WTC11 (cell line): ENCODE results near the gene MARCKSL1. TPM values are rescaled to one million over a fixed set of nuclear protein-coding genes. Genes with fewer than 3 reads are reported as not detected.

Experiments
- ATAC-seq: fragments of 200-7000 bp; cut with Tn5 transposase; 2 replicates; pipeline ENCODE4 v1.10.0; 2021; ENCODE audit warnings: mild to moderate bottlenecking, moderate library complexity
- CTCF ChIA-PET: fragments of 300-600 bp; sonication (Branson Sonifier 250); formaldehyde crosslinking; loops from one replicate; lab custom pipeline; 2021; ENCODE audit warnings: antibody characterized with exemption; lab: Charles Lee
- POLR2A ChIA-PET: fragments of 350-600 bp; sonication (Branson Sonifier 250); formaldehyde crosslinking; loops from one replicate; lab custom pipeline; 2021; ENCODE audit warnings: antibody characterized with exemption; lab: Charles Lee
- DNase-seq: peaks from one replicate; pipeline ENCODE4 v3.0.0; 2021; ENCODE audit warnings: low spot score
- H3K27ac Mint-ChIP-seq: 2 replicates; pipeline ENCODE4 v1.8.0; 2021; ENCODE audit warnings: mixed read lengths
- H3K27me3 Mint-ChIP-seq: 2 replicates; pipeline ENCODE4 v1.8.0; 2021; ENCODE audit warnings: low read depth, mild to moderate bottlenecking, moderate library complexity, mixed read lengths
- H3K36me3 Mint-ChIP-seq: 2 replicates; pipeline ENCODE4 v1.8.0; 2021; ENCODE audit warnings: mixed read lengths
- H3K4me1 Mint-ChIP-seq: 2 replicates; pipeline ENCODE4 v1.8.0; 2022; ENCODE audit warnings: mixed read lengths
- H3K4me3 Mint-ChIP-seq: 2 replicates; pipeline ENCODE4 v1.8.0; 2021; ENCODE audit warnings: mild to moderate bottlenecking, moderate library complexity, mixed read lengths
- H3K9me3 Mint-ChIP-seq: 2 replicates; pipeline ENCODE4 v1.8.0; 2021; ENCODE audit warnings: mixed read lengths
- CREM ChIP-seq: sonication (generic); formaldehyde crosslinking; IDR thresholded peaks from 2 replicates; pipeline ENCODE4 v1.8.1; 2022; ENCODE audit warnings: mild to moderate bottlenecking, missing genetic modification reagents, moderate library complexity
- CTCF ChIP-seq: fragments of 200-600 bp; IDR thresholded peaks from 2 replicates; pipeline ENCODE4 v1.8.0; 2022; ENCODE audit warnings: antibody characterized with exemption
- E2F1 ChIP-seq: sonication (generic); formaldehyde crosslinking; IDR thresholded peaks from 2 replicates; pipeline ENCODE4 v1.8.0; 2022; ENCODE audit warnings: mild to moderate bottlenecking, missing genetic modification reagents
- E2F5 ChIP-seq: sonication (generic); formaldehyde crosslinking; IDR thresholded peaks from 2 replicates; pipeline ENCODE4 v1.8.1; 2022; ENCODE audit warnings: mild to moderate bottlenecking, moderate library complexity, missing genetic modification reagents
- ETV6 ChIP-seq: sonication (generic); formaldehyde crosslinking; IDR thresholded peaks from 2 replicates; pipeline ENCODE4 v1.8.1; 2022; ENCODE audit warnings: mild to moderate bottlenecking, missing genetic modification reagents
- FOXP4 ChIP-seq: sonication (generic); formaldehyde crosslinking; IDR thresholded peaks from 2 replicates; pipeline ENCODE4 v1.8.0; 2022; ENCODE audit warnings: mild to moderate bottlenecking, missing genetic modification reagents
- IRF1 ChIP-seq: sonication (generic); formaldehyde crosslinking; IDR thresholded peaks from 2 replicates; pipeline ENCODE4 v1.8.0; 2023; ENCODE audit warnings: missing genetic modification reagents
- KAT7 ChIP-seq: sonication (generic); formaldehyde crosslinking; IDR thresholded peaks from 2 replicates; pipeline ENCODE4 v1.8.1; 2023; ENCODE audit warnings: missing genetic modification reagents, mild to moderate bottlenecking, borderline replicate concordance
- NR1H2 ChIP-seq: sonication (generic); formaldehyde crosslinking; IDR thresholded peaks from 2 replicates; pipeline ENCODE4 v1.9.0; 2021; ENCODE audit warnings: mild to moderate bottlenecking, moderate library complexity, missing genetic modification reagents
- NR2C2 ChIP-seq: sonication (generic); formaldehyde crosslinking; IDR thresholded peaks from 2 replicates; pipeline ENCODE4 v1.8.0; 2022; ENCODE audit warnings: mild to moderate bottlenecking, missing genetic modification reagents
- PRRX2 ChIP-seq: fragments of 250-450 bp; sonication (Bioruptor Pico); IDR thresholded peaks from 2 replicates; pipeline ENCODE4 v1.8.0; 2021; ENCODE audit warnings: mild to moderate bottlenecking
- RORB ChIP-seq: fragments of 250-450 bp; sonication (Bioruptor Pico); IDR thresholded peaks from 2 replicates; pipeline ENCODE4 v1.9.0; 2021; ENCODE audit warnings: mild to moderate bottlenecking
- TEAD1 ChIP-seq: sonication (generic); formaldehyde crosslinking; IDR thresholded peaks from 2 replicates; pipeline ENCODE4 v1.8.0; 2022; ENCODE audit warnings: mild to moderate bottlenecking, missing genetic modification reagents
- TP53 ChIP-seq: sonication (generic); formaldehyde crosslinking; IDR thresholded peaks from 2 replicates; pipeline ENCODE4 v1.8.1; 2023; ENCODE audit warnings: mild to moderate bottlenecking, missing genetic modification reagents
- USF1 ChIP-seq: sonication (generic); formaldehyde crosslinking; IDR thresholded peaks from 2 replicates; pipeline ENCODE4 v1.8.0; 2022; ENCODE audit warnings: mild to moderate bottlenecking, missing genetic modification reagents
- USF2 ChIP-seq: sonication (generic); formaldehyde crosslinking; IDR thresholded peaks from 2 replicates; pipeline ENCODE4 v1.8.1; 2023; ENCODE audit warnings: mild to moderate bottlenecking, missing genetic modification reagents, moderate library complexity
- ZNF263 ChIP-seq: sonication (generic); formaldehyde crosslinking; IDR thresholded peaks from 2 replicates; pipeline ENCODE4 v1.8.1; 2022; ENCODE audit warnings: low read depth, mild to moderate bottlenecking, moderate library complexity, missing genetic modification reagents
- ZNF423 ChIP-seq: fragments of 250-450 bp; sonication (Bioruptor Pico); IDR thresholded peaks from 2 replicates; pipeline ENCODE4 v2.1.2; 2022; ENCODE audit warnings: mild to moderate bottlenecking, moderate library complexity
- ZNF671 ChIP-seq: fragments of 250-450 bp; sonication (Bioruptor Pico); IDR thresholded peaks from 2 replicates; pipeline ENCODE4 v1.8.0; 2021; ENCODE audit warnings: mild to moderate bottlenecking
- total RNA-seq: library from RNA; stranded (reverse); gene quantifications from 3 replicates; pipeline ENCODE4 v1.2.3, GENCODE V29; 2021
- TF ChIP-seq, protein P1 (sequence below): fragments of 250-450 bp; sonication (Bioruptor Pico); IDR thresholded peaks from 2 replicates; pipeline ENCODE4 v2.1.2; 2022; ENCODE audit warnings: mild to moderate bottlenecking, moderate library complexity
- TF ChIP-seq, protein P2 (sequence below): fragments of 250-450 bp; sonication (Bioruptor Pico); IDR thresholded peaks from 2 replicates; pipeline ENCODE4 v1.9.0; 2021; ENCODE audit warnings: mild to moderate bottlenecking

MARCKSL1 gene
- total RNA-seq, 1 experiment from 2014 or later, result 450 TPM

- H3K4me1 Mint-ChIP-seq, result peaks cover 44% of the 10 kb centered on the region
- H3K27ac Mint-ChIP-seq, result no peak overlapping the region
- DNase-seq (no peak), ATAC-seq (no peak)
- H3K4me3 Mint-ChIP-seq, result peak overlapping the region; percentile 95; the same call in 1 of the 2 replicates
- H3K27me3 Mint-ChIP-seq, result peaks cover 16% of the 10 kb centered on the region
- ChIA-PET CTCF (interaction anchor here (0.9 to 2.4 kb wide), 5 partner anchors 16 to 184 kb away, joined by 3 to 17 read pairs (median 10); no protein-coding TSS in a partner anchor), POLR2A (interaction anchor here (0.6 to 2.8 kb wide), 19 partner anchors 10 to 315 kb away, joined by 3 to 18 read pairs (median 5); partner anchors contain the start of genes BSDC1, FAM229A, IQCC and RBBP4)
- H3K9me3 Mint-ChIP-seq, result no peaks in the 10 kb centered on the region
- H3K36me3 Mint-ChIP-seq, result peaks cover 36% of the 10 kb centered on the region
- TF ChIP-seq NR2C2 (no peak), IRF1 (no peak), USF2 (CRISPR knock-in tag) (no peak), CREM (CRISPR knock-in tag) (no peak), ZNF671 (CRISPR knock-in tag) (no peak), NR1H2 (CRISPR knock-in tag) (no peak), TP53 (CRISPR knock-in tag) (no peak; the same call in 1 of the 2 replicates), E2F1 (no peak), ETV6 (CRISPR knock-in tag) (no peak)
- TF ChIP-seq, protein P1, sequence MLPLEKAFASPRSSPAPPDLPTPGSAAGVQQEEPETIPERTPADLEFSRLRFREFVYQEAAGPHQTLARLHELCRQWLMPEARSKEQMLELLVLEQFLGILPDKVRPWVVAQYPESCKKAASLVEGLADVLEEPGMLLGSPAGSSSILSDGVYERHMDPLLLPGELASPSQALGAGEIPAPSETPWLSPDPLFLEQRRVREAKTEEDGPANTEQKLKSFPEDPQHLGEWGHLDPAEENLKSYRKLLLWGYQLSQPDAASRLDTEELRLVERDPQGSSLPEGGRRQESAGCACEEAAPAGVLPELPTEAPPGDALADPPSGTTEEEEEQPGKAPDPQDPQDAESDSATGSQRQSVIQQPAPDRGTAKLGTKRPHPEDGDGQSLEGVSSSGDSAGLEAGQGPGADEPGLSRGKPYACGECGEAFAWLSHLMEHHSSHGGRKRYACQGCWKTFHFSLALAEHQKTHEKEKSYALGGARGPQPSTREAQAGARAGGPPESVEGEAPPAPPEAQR (CRISPR knock-in tag), result no peak
- TF ChIP-seq, protein P2, sequence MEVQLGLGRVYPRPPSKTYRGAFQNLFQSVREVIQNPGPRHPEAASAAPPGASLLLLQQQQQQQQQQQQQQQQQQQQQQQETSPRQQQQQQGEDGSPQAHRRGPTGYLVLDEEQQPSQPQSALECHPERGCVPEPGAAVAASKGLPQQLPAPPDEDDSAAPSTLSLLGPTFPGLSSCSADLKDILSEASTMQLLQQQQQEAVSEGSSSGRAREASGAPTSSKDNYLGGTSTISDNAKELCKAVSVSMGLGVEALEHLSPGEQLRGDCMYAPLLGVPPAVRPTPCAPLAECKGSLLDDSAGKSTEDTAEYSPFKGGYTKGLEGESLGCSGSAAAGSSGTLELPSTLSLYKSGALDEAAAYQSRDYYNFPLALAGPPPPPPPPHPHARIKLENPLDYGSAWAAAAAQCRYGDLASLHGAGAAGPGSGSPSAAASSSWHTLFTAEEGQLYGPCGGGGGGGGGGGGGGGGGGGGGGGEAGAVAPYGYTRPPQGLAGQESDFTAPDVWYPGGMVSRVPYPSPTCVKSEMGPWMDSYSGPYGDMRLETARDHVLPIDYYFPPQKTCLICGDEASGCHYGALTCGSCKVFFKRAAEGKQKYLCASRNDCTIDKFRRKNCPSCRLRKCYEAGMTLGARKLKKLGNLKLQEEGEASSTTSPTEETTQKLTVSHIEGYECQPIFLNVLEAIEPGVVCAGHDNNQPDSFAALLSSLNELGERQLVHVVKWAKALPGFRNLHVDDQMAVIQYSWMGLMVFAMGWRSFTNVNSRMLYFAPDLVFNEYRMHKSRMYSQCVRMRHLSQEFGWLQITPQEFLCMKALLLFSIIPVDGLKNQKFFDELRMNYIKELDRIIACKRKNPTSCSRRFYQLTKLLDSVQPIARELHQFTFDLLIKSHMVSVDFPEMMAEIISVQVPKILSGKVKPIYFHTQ (CRISPR knock-in tag), result no peak
These were observed 571 bp downstream of the MARCKSL1 start for GRCh38 chr1:32335535-32335789.

DNA sequence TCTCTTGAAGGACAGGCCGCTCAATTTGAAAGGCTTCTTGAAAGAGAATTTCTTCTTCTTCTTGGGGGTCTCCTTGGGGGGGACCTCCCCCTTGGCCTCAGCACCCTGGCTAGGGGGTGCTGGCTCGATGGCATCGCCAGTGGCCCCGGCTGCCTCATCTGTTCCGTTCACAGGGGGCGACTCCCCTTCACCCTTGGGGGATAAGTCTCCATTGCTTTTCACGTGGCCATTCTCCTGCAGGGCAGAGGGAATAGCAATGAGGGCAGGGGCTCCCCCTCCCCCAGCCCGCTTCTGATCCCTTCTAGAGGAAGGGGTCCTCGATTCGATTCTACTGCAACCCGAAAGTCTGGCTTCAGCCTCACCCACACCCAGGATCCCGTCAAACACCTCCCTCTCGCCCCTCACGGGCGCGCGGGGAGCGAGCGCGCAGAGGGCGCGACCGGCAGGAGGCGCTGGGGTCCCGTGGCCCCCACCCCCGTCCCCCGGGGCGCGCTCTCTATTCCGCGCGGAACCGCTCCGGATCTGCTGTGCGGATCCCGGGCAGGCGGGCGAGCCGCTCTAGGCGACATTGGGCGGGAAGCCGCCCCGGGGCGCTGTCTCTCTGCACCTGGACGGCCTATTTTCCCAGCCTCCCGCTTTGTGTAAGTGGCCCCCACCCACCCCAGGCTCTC, 1.0 kb downstream of the MARCKSL1 start:
- Mint-ChIP-seq H3K27ac (peak overlapping the region; percentile 96), H3K4me3 (peak overlapping the region; percentile 95), H3K36me3 (peaks cover 37% of the 10 kb centered on the region), H3K27me3 (peaks cover 16% of the 10 kb centered on the region), H3K4me1 (peaks cover 44% of the 10 kb centered on the region), H3K9me3 (no peaks in the 10 kb centered on the region)
- ATAC-seq (no peak), DNase-seq (peak; percentile 33)
- ChIA-PET CTCF (interaction anchor here (2.1 kb wide), 1 partner anchor 87 kb away, joined by 10 read pairs; no protein-coding TSS in a partner anchor), POLR2A (interaction anchor here (0.6 to 2.8 kb wide), 11 partner anchors 10 to 138 kb away, joined by 3 to 18 read pairs (median 5); partner anchors contain the start of gene BSDC1)
- peak; percentile 17; the same call in 1 of the 2 replicates for TF ChIP-seq USF1 (CRISPR knock-in tag)
- no peak for TF ChIP-seq PRRX2 (CRISPR knock-in tag)
- TF ChIP-seq TEAD1, result 0 out of 2 replicates have a peak, but pooled peaks have one; percentile 41
- TF ChIP-seq FOXP4, result 0 out of 2 replicates have a peak, but pooled peaks have one; percentile 19
- peak; percentile 30; the same call in 1 of the 2 replicates for TF ChIP-seq ZNF423 (CRISPR knock-in tag)
- peak; percentile 87; the same call in 1 of the 2 replicates for TF ChIP-seq RORB
- TF ChIP-seq KAT7, result 0 out of 2 replicates have a peak, but pooled peaks have one; percentile 44
- TF ChIP-seq CTCF, result 0 out of 2 replicates have a peak, but pooled peaks have one; percentile 26
- peak; percentile 48; the same call in 1 of the 2 replicates for TF ChIP-seq E2F5 (CRISPR knock-in tag)
- TF ChIP-seq ZNF263 (CRISPR knock-in tag), result 0 out of 2 replicates have a peak, but pooled peaks have one; percentile 23
- no peak for TF ChIP-seq CREM (CRISPR knock-in tag)
- TF ChIP-seq ETV6 (CRISPR knock-in tag), result no peak
